CD4-positive, alpha-beta T cell treated with Interleukin-10 for 1 hour (primary cell): ENCODE data around the gene MRAP2.
"Not testable (repeated sequence)": the region's sequence is repeated elsewhere in the genome, so short reads cannot be mapped to it uniquely, and the experiment has no call there.

Experiments used
- DNase-seq: peaks from one replicate; pipeline ENCODE4 v3.0.0-alpha.2; 2020

Gene MRAP2

GRCh38 chr6:84078335-84078734, 44.8 kb downstream of the MRAP2 start:
- no peak for DNase-seq

- no peak for DNase-seq
Observed at GRCh38 chr6:84081222-84081621, 47.6 kb downstream of the MRAP2 start.

- no peak for DNase-seq
Observed at GRCh38 chr6:84082689-84083265, 49.2 kb downstream of the MRAP2 start.

DNA sequence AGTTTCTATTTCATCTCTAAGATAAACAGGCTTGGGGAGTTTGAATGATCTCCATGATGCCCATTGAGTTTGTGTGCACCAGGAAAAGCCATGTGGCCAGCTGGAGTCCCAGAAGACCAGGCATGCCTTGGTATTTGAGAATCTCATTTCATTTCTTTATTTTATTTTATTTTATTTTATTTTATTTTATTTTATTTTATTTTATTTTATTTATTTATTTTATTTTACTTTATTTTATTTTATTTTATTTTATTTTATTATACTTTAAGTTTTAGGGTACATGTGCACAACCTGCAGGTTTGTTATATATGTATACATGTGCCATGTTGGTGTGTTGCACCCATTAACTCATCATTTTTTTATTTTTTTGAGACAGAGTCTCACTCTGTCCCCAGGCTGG, 51.1 kb downstream of the MRAP2 start:
- not testable (repeated sequence) for DNase-seq

DNA sequence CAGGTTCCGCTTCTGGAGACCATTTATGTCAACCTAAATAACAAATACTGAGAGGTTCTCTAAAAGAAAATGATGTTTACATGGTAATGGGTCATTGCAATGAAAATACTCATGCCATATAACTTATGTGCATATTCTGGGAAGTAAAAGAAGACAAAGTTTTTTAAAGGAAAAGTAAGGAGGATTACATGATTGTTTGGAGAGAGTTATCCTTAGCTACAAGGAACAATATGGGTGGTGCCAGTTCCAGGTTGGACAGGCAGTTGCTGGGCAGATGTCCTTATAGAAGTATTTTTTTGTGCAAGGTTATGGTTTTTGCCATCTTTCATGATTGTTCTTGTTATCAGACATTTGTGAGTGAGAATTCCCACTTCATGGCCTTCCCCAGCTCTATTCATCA, 52.5 kb downstream of the MRAP2 start:
- DNase-seq: no peak

DNA sequence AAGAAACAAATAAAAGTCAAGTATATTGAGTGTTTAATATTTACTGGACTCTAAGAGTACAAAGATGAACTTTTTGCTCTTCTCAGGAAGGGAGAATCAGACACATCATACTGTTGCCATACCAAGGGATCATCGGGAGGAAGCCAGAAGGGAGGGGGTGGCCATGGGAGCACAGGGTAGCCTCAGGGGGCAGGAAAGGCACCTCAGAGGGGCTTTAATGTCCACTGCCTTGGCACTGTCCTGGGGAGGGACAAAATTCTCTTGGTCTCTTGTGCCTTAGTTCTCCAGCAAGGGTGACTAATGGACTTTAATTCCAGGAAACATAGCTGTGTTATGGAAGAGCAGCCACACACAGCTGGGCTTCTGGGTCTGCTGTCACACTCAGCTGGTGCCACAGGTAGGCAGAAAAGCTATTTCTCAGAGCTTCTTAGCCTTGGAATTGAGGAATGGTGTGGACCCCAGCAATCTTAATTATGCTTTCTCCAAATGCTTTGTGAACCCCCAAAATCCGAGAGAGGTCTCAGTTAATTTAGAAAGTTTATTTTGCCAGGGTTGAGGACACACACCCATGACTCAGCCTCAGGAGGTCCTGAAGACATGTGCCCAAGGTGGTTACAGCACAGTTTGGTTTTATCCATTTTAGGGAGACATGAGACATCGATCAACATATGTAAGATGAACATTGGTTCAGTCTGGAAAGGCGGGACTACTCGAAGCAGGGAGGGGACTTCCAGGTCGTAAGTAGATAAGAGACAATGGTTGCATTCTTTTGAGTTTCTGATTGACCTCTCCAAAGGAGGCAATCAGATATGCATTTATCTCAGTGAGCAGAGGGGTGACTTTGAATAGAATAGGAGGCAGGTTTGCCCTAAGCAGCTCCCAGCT, 53.2 kb downstream of the MRAP2 start:
- DNase-seq: no peak

GRCh38 chr6:84089081-84089480, 55.5 kb downstream of the MRAP2 start:
- DNase-seq: no peak

GRCh38 chr6:84089552-84089951, 56.0 kb downstream of the MRAP2 start:
- DNase-seq: no peak

- DNase-seq: no peak
Observed at GRCh38 chr6:84093441-84094435, 60.2 kb downstream of the MRAP2 start.

- no peak for DNase-seq
Observed at GRCh38 chr6:84095156-84095555, 61.6 kb downstream of the MRAP2 start.

DNA sequence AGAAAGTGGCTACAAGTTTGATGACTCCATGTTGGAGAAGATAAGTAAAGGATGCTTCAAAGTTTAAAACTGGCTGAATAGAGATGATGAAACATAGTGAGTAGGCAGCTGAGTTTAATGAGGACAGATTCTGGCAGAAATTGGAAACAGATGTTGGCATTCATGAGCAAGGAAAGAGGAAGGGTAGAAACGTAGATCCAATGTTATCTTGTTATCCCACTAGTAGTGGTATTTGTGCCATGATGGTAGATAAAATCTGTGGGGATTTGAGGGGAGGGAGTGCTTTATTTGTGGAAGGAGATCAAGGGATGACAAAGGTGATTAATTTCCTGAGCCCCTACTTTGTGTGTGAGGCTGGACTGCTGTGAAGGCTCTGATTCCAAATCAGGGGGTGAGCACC, 69.5 kb downstream of the MRAP2 start:
- no peak for DNase-seq

DNA sequence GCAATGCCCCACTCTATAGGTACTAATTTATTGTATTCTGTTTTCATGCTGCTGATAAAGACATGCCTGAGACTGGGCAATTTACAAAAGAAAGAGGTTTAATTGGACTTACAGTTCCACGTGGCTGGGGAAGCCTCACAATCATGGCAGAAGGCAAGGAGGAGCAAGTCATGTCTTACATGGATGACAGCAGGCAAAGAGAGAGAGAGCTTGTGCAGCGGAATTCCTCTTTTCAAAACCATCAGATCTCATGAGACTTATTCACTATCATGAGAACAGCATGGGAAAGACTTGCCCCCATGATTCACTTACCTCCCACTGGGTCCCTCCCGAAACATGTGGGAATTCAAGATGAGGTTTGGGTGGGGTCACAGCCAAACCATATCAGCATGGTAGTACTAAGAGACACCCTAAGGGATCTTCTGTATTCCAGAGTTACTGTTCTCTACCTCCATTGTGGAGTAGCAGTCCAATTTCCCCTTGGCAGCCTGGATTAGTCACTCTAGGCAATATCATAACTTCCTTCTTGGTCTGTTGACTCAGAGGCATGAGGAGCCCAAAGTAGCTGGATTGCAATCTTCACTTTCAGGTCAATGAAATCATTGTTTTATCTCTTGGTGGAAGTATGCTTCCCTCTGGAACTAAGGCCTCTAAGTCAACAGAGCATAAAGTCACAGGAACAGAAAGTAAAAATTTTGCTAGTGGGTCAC, 71.8 kb downstream of the MRAP2 start:
- not testable (repeated sequence) for DNase-seq

- DNase-seq: no peak
Observed at GRCh38 chr6:84107495-84107894, 73.9 kb downstream of the MRAP2 start.

- DNase-seq: not testable (repeated sequence)
Observed at GRCh38 chr6:84111351-84111750, 77.8 kb downstream of the MRAP2 start.

DNA sequence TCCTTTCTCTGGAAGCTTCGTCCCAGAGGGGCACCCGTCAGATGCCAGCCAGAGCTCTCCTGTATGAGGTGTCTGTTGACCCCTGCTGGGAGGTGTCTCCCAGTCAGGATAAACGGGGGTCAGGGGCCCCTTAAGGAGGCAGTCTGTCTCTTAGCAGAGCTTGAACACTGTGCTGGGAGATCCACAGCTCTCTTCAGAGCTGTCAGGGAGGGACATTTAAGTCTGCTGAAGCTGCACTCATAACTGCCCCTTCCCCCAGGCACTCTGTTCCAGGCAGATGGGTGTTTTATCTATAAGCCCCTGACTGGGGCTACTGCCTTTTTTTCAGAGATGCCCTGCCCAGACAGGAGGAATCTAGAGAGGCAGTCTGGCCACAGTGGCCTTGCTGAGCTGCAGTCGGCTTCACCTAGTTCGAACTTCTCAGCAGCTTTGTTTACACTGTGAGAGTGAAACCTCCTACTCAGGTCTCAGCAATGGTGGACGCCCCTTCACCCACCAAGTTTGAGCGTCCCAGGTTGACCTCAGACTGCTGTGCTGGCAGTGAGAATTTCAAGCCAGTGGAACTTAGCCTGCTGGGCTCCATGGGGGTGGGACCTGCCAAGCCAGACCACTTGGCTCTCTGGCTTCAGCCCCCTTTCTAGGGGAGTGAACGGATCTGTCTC, 81.5 kb downstream of the MRAP2 start:
- DNase-seq: not testable (repeated sequence)

DNA sequence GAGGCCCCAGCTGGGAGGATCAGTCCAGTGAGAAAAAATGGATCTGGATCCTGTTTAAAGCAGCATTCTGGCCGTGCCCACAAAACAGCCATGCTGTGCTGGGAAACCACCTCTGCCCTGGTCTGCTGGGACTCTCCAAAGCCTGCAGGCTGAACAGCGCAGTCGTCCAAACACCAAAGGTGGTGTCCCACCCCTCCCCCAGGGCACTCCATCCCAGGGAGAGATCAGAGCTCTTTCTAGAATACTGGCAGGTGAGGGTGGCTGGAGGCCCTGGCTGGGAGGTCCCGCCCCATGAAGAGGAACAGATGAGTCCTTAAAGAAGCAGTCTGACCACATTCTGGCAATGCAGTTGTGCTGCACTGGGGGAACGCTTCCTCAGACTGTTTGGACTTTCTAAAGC, 84.6 kb downstream of the MRAP2 start:
- DNase-seq: no peak

GRCh38 chr6:84119277-84119676, 85.7 kb downstream of the MRAP2 start:
- no peak for DNase-seq

DNA sequence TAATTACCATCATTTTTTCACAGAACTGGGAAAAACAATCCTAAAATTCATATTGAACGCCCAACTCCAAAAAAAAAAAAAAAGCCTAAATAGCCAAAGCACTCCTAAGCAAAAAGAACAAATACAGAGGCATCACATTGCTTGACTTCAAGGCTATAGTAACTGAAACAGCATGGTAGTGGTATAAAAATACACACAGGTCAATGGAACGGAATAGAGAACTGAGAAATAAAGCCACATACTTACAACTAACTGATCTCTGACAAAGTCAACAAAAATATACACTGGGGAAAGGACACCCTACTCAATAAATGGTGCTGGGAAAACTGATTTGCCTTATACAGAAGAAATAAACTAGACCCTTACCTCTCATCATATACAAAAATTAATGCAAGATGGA, 89.6 kb downstream of the MRAP2 start:
- no peak for DNase-seq

DNA sequence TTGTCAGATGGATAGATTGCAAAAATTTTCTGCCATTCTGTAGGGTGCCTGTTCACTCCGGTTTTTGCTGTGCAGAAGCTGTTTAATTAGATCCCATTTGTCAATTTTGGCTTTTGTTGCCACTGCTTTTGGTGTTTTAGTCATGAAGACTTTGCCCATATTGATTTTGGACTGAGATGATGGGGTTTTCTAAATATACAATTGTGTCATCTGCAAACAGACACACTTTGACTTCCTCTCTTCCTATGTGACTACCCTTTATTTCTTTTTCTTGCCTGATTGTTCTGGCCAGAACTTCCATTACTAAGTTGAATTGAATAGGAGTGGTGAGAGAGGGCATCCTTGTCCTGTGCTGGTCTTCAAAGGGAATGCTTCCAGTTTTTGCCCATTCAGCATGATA, 96.0 kb downstream of the MRAP2 start:
- not testable (repeated sequence) for DNase-seq

- DNase-seq: not testable (repeated sequence)
Observed at GRCh38 chr6:84133385-84133784, 99.8 kb downstream of the MRAP2 start.

- DNase-seq: no peak
Observed at GRCh38 chr6:84135291-84135690, 101.7 kb downstream of the MRAP2 start.
